ENCODE data around the gene OGFOD3.

Gene OGFOD3

GRCh38 chr17:82418001-82418986 is at the start of gene OGFOD3, which contains the start of gene HEXD:
TSS of gene OGFOD3 (minus strand) at chr17:82418586. CDS start at chr17:82418485, 101 bp downstream.
TSS of gene HEXD (plus strand) at chr17:82418347. CDS start at chr17:82419800, 1,453 bp downstream.
- H3K9me3 ChIP-seq (ENCODE audit: severe bottlenecking): peaks cover 4% of the 10 kb centered on the region
- H3K4me3 ChIP-seq (ENCODE audit: severe bottlenecking): peak within 1 kb of the TSS; percentile 91
- DNase-seq (ENCODE audit: low spot score) (peak; percentile 84), ATAC-seq (ENCODE audit: low read depth) (peak; percentile 86)
- H3K27ac ChIP-seq (ENCODE audit: poor library complexity, severe bottlenecking): peak within 1 kb of the TSS; percentile 42
- peaks cover 11% of the 10 kb centered on the region for H3K36me3 ChIP-seq (ENCODE audit: low read depth)
- TF ChIP-seq, protein P1, sequence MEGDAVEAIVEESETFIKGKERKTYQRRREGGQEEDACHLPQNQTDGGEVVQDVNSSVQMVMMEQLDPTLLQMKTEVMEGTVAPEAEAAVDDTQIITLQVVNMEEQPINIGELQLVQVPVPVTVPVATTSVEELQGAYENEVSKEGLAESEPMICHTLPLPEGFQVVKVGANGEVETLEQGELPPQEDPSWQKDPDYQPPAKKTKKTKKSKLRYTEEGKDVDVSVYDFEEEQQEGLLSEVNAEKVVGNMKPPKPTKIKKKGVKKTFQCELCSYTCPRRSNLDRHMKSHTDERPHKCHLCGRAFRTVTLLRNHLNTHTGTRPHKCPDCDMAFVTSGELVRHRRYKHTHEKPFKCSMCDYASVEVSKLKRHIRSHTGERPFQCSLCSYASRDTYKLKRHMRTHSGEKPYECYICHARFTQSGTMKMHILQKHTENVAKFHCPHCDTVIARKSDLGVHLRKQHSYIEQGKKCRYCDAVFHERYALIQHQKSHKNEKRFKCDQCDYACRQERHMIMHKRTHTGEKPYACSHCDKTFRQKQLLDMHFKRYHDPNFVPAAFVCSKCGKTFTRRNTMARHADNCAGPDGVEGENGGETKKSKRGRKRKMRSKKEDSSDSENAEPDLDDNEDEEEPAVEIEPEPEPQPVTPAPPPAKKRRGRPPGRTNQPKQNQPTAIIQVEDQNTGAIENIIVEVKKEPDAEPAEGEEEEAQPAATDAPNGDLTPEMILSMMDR (IDR thresholded peaks at IDR 0.05; ENCODE audit: poor library complexity, severe bottlenecking): no peak
- peaks cover 7% of the 10 kb centered on the region for H3K4me1 ChIP-seq (ENCODE audit: insufficient read depth, poor library complexity, severe bottlenecking)
- no peaks in the 10 kb centered on the region for H3K27me3 ChIP-seq (ENCODE audit: insufficient read depth, poor library complexity, severe bottlenecking)

DNA sequence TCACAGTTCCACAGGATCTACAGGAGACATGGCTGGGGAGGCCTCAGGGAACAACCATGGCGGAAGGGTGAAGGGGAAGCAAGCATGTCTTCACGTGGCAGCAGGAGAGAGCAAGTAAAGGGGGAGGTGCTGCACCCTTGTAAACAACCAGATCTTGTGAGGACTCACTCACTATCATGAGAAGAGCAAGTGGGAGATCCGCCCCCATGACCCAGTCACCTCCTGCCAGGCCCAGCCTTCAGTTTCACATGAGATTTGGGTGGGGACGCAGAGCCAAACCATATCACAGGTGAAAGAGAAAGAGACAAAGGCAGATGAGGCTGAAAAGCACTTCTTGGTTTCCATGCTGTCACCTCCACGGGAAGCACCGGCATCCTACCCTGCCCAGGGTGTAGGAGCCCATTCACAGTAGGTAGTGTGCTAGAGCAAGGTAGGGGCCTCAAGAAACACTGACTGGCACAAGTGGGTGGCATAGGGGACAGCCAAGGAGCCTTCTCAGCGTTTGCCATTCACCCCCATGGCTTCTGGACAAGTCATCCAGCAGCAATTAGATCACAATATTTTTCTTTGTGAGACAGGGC is 46.7 kb upstream of the OGFOD3 start:
- Histone ChIP-seq H3K27me3 (ENCODE audit: insufficient read depth, poor library complexity, severe bottlenecking) (no peaks in the 10 kb centered on the region), H3K36me3 (ENCODE audit: low read depth) (peaks cover 44% of the 10 kb centered on the region), H3K4me3 (ENCODE audit: severe bottlenecking) (no peak overlapping the region), H3K9me3 (ENCODE audit: severe bottlenecking) (no peaks in the 10 kb centered on the region), H3K4me1 (ENCODE audit: insufficient read depth, poor library complexity, severe bottlenecking) (no peaks in the 10 kb centered on the region), H3K27ac (ENCODE audit: poor library complexity, severe bottlenecking) (no peak overlapping the region)
- ATAC-seq (ENCODE audit: low read depth) (no peak), DNase-seq (ENCODE audit: low spot score) (no peak)
- TF ChIP-seq, protein P1 (IDR thresholded peaks at IDR 0.05; ENCODE audit: poor library complexity, severe bottlenecking): no peak

DNA sequence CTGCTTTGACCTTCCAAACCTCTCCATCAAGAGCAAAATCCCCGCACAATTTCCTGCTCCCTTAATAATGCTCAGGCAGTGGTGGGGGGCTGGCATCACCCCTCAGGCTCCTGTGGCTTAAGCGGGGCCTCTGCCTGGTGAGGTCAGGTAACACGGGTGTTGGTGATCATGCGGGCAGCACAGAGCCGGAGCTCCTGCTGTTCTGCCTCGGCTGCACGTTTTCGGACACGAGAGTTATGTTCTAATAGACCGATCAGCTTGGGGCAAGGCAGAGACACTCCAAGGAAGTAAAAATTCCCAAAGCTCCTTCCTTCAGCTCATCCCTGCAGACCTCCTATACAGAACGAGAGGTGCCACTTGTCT is 46.2 kb upstream of the OGFOD3 start:
- H3K9me3 ChIP-seq (ENCODE audit: severe bottlenecking): no peaks in the 10 kb centered on the region
- ATAC-seq (ENCODE audit: low read depth) (no peak), DNase-seq (ENCODE audit: low spot score) (no peak)
- no peaks in the 10 kb centered on the region for H3K27me3 ChIP-seq (ENCODE audit: insufficient read depth, poor library complexity, severe bottlenecking)
- H3K4me1 ChIP-seq (ENCODE audit: insufficient read depth, poor library complexity, severe bottlenecking): peaks cover 1% of the 10 kb centered on the region
- peaks cover 43% of the 10 kb centered on the region for H3K36me3 ChIP-seq (ENCODE audit: low read depth)
- no peak overlapping the region for H3K27ac ChIP-seq (ENCODE audit: poor library complexity, severe bottlenecking)
- TF ChIP-seq, protein P1 (IDR thresholded peaks at IDR 0.05; ENCODE audit: poor library complexity, severe bottlenecking): no peak
- no peak overlapping the region for H3K4me3 ChIP-seq (ENCODE audit: severe bottlenecking)

DNA sequence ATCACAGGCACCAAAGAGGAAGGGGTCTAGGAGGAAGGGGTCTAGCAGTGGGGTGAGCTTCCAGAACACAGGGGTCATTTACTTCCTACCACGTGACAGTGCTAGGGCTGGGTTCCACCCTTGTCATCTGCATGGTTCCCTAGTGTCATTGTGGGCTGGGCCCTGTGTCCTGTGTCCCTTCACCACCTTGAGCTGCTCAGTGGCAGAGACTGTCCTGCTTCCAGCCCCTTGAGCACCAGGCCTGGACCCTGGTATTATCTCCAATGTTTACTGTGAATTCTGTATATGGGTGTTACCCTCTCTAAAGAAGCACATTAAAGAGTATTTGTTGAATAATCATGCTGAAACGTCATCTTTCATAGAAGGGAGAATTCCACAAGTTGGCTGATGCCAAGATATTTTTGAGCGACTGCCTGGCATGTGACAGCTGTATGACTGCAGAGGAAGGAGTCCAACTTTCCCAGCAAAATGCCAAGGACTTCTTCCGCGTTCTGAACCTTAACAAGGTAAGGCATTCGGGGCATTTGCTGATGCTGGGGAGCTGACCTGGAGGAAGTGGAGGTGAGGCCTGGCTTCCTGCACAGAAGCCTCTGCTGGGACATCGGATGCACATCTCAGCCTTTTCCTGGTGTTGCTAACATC is 45.7 kb upstream of the OGFOD3 start:
- no peak for DNase-seq (ENCODE audit: low spot score)
- ATAC-seq (ENCODE audit: low read depth): no peak
- no peak overlapping the region for H3K27ac ChIP-seq (ENCODE audit: poor library complexity, severe bottlenecking)
- peaks cover 4% of the 10 kb centered on the region for H3K4me1 ChIP-seq (ENCODE audit: insufficient read depth, poor library complexity, severe bottlenecking)
- peaks cover 39% of the 10 kb centered on the region for H3K36me3 ChIP-seq (ENCODE audit: low read depth)
- H3K27me3 ChIP-seq (ENCODE audit: insufficient read depth, poor library complexity, severe bottlenecking): no peaks in the 10 kb centered on the region
- H3K4me3 ChIP-seq (ENCODE audit: severe bottlenecking): no peak overlapping the region
- H3K9me3 ChIP-seq (ENCODE audit: severe bottlenecking): no peaks in the 10 kb centered on the region
- TF ChIP-seq, protein P1 (IDR thresholded peaks at IDR 0.05; ENCODE audit: poor library complexity, severe bottlenecking): no peak
